ENCODE measurements around the gene CTSE. TPM values are rescaled to one million over a fixed set of nuclear protein-coding genes. Genes with fewer than 3 reads are reported as not detected.

CTSE gene
- total RNA-seq, 2 donors from 2014 or later = 0.15 to 0.42 TPM

DNA sequence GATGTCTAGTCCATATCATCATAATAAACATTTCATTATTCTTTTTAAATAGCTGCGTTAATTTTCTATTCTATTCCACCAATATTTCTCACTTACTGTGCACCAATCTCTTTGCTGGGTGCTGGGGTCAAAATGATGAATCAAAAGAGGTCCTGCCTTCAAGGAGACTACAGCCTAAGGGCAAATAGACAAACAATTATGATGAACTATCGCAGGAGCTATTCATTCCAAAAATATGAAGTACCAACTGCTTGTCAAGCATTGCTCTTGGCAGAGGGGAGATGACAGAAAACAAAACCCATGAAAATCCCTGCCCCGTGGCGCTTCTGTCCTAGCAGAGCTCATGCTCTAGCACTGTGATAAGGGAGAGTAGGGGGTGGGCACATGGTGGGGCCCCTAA, 51.6 kb downstream of the CTSE start:
- TF ChIP-seq, protein P1, sequence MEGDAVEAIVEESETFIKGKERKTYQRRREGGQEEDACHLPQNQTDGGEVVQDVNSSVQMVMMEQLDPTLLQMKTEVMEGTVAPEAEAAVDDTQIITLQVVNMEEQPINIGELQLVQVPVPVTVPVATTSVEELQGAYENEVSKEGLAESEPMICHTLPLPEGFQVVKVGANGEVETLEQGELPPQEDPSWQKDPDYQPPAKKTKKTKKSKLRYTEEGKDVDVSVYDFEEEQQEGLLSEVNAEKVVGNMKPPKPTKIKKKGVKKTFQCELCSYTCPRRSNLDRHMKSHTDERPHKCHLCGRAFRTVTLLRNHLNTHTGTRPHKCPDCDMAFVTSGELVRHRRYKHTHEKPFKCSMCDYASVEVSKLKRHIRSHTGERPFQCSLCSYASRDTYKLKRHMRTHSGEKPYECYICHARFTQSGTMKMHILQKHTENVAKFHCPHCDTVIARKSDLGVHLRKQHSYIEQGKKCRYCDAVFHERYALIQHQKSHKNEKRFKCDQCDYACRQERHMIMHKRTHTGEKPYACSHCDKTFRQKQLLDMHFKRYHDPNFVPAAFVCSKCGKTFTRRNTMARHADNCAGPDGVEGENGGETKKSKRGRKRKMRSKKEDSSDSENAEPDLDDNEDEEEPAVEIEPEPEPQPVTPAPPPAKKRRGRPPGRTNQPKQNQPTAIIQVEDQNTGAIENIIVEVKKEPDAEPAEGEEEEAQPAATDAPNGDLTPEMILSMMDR (conservative IDR thresholded peaks at IDR 0.05) = no peak

DNA sequence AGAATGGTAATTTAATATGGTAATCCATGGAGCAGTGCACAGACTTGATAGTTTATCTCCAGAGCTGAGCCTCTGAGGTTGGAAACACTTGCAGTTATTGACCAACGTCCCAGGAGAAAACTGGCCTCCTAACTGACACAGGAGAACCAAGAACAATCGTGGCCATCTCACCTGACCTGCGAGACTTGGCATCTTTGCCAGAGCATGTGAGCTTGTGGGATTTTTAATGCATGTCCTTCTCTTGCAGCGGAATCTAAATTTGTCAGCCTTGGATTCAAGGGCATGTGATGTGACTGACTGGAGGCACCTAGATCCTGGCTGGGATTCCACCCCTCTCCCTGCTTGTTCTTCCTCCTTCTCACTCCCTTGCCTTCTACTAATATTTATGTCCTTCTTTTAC, 52.6 kb downstream of the CTSE start:
- no peaks in the 10 kb centered on the region for H3K4me1 ChIP-seq (ENCODE audit: control insufficient read depth, insufficient read depth, low read length)
- H3K4me3 Mint-ChIP-seq = no peak overlapping the region

More for the DNA sequence above, 51.6 kb downstream of the CTSE start:
- 91 to 100% methylated on average over 1 to 4 of the region's 4 CpGs for WGBS, 2 experiments (ENCODE audit: insufficient coverage in 1 of 2, insufficient read length in 1 of 2)
- Mint-ChIP-seq H3K27ac (no peak overlapping the region), H3K4me3 (no peak overlapping the region), H3K27me3 (ENCODE audit: insufficient read depth) (peaks cover 1% of the 10 kb centered on the region), H3K9me3 (no peaks in the 10 kb centered on the region), H3K36me3 (ENCODE audit: low read depth) (no peaks in the 10 kb centered on the region), H3K4me1 (peaks cover 6% of the 10 kb centered on the region)
- H3K9me3 ChIP-seq (ENCODE audit: control insufficient read depth, low read length) = no peaks in the 10 kb centered on the region
- H3K4me3 ChIP-seq (ENCODE audit: low read length) = no peak overlapping the region
- H3K27ac ChIP-seq (ENCODE audit: low read depth, low read length) = peak overlapping the region; percentile 36
- H3K27me3 ChIP-seq (ENCODE audit: control insufficient read depth, insufficient read depth, low read length, poor library complexity, severe bottlenecking) = no peaks in the 10 kb centered on the region
- peaks cover 6% of the 10 kb centered on the region for H3K4me1 ChIP-seq (ENCODE audit: control insufficient read depth, insufficient read depth, low read length)
- H3K9ac ChIP-seq (ENCODE audit: extremely low read depth, low read length, poor library complexity, severe bottlenecking) = no peak overlapping the region
- no peak for DNase-seq
- no peaks in the 10 kb centered on the region for H3K36me3 ChIP-seq (ENCODE audit: control insufficient read depth, insufficient read depth, low read length)

DNA sequence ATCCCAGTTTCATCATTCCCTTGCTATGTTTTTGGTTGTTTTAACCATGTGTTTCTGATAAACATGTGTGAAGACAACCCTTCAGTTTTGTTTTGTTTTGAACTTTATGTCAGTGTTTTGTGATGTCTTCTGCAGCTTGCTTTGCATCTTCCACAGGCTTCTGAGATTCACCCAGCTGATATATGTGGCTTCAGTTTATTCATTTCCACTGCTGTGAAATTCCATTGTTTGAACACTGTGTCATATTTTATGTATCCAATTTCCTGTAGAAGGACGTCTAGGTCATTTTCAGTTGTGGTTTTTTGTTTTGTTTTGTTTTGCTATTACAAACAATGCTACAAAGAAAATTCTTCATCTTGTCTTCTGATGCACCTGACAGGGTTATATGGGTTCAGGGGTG, 53.2 kb downstream of the CTSE start:
- WGBS, 2 experiments (ENCODE audit: insufficient coverage in 1 of 2, insufficient read length in 1 of 2) = 50% methylated on average over 1 of the region's 1 CpG; no CpG with 5 or more reads in 1 of the 2 experiments

More for the DNA sequence above, 52.6 kb downstream of the CTSE start:
- no peaks in the 10 kb centered on the region for H3K36me3 ChIP-seq (ENCODE audit: control insufficient read depth, insufficient read depth, low read length)
- Mint-ChIP-seq H3K27me3 (ENCODE audit: insufficient read depth) (peaks cover 1% of the 10 kb centered on the region), H3K9me3 (no peaks in the 10 kb centered on the region), H3K4me1 (peaks cover 2% of the 10 kb centered on the region), H3K36me3 (ENCODE audit: low read depth) (no peaks in the 10 kb centered on the region), H3K27ac (no peak overlapping the region)
- WGBS, 2 experiments (ENCODE audit: insufficient coverage in 1 of 2, insufficient read length in 1 of 2) = 88 to 91% methylated on average over 4 of the region's 4 CpGs
- no peak overlapping the region for H3K4me3 ChIP-seq (ENCODE audit: low read length)
- no peak overlapping the region for H3K9ac ChIP-seq (ENCODE audit: extremely low read depth, low read length, poor library complexity, severe bottlenecking)
- TF ChIP-seq, protein P1 (conservative IDR thresholded peaks at IDR 0.05) = no peak
- H3K27me3 ChIP-seq (ENCODE audit: control insufficient read depth, insufficient read depth, low read length, poor library complexity, severe bottlenecking) = no peaks in the 10 kb centered on the region
- DNase-seq = no peak
- no peaks in the 10 kb centered on the region for H3K9me3 ChIP-seq (ENCODE audit: control insufficient read depth, low read length)
- no peak overlapping the region for H3K27ac ChIP-seq (ENCODE audit: low read depth, low read length)

More for the DNA sequence above, 53.2 kb downstream of the CTSE start:
- no peaks in the 10 kb centered on the region for H3K36me3 Mint-ChIP-seq (ENCODE audit: low read depth)
- H3K27me3 ChIP-seq (ENCODE audit: control insufficient read depth, insufficient read depth, low read length, poor library complexity, severe bottlenecking) = no peaks in the 10 kb centered on the region
- peaks cover 1% of the 10 kb centered on the region for H3K27me3 Mint-ChIP-seq (ENCODE audit: insufficient read depth)
- H3K9me3 ChIP-seq (ENCODE audit: control insufficient read depth, low read length) = no peaks in the 10 kb centered on the region
- H3K27ac ChIP-seq (ENCODE audit: low read depth, low read length) = no peak overlapping the region
- no peaks in the 10 kb centered on the region for H3K4me1 ChIP-seq (ENCODE audit: control insufficient read depth, insufficient read depth, low read length)
- no peak overlapping the region for H3K9ac ChIP-seq (ENCODE audit: extremely low read depth, low read length, poor library complexity, severe bottlenecking)
- DNase-seq = no peak
- TF ChIP-seq, protein P1 (conservative IDR thresholded peaks at IDR 0.05) = no peak
- no peaks in the 10 kb centered on the region for H3K36me3 ChIP-seq (ENCODE audit: control insufficient read depth, insufficient read depth, low read length)
- no peak overlapping the region for H3K4me3 ChIP-seq (ENCODE audit: low read length)
- no peak overlapping the region for H3K27ac Mint-ChIP-seq
- peaks cover 5% of the 10 kb centered on the region for H3K4me1 Mint-ChIP-seq
- H3K4me3 Mint-ChIP-seq = no peak overlapping the region
- H3K9me3 Mint-ChIP-seq = no peaks in the 10 kb centered on the region
